ENCODE data around the gene TMEM120B.
"Not testable (repeated sequence)": the region's sequence is repeated elsewhere in the genome, so short reads cannot be mapped to it uniquely, and the experiment has no call there.

Gene TMEM120B

GRCh38 chr12:121786440-121786825 is 73.9 kb downstream of the TMEM120B start:
- Histone ChIP-seq H3K4me3 (no peak overlapping the region), H3K36me3 (peaks cover 5 to 17% (median 12%) of the 10 kb centered on the region in 11 experiments; a peak in 13 of 22 replicates), H3K4me2 (peak overlapping the region; percentile 26 to 100 (median 92); a peak in 18 of 22 replicates), H3K4me1 (peaks cover 70 to 91% (median 82%) of the 10 kb centered on the region in 10 experiments), H4K20me1 (peaks cover under 1 to 31% (median 12%) of the 10 kb centered on the region in 11 experiments; a peak in 17 of 22 replicates), H3K9ac (peak overlapping the region in 6 of 11 experiments; percentile 7 to 52 (median 38); a peak in 7 of 22 replicates), H3K27me3 (no peaks in the 10 kb centered on the region), H3K27ac (peak overlapping the region in 7 of 11 experiments; percentile 18 to 97 (median 47); a peak in 7 of 22 replicates), H3K9me3 (replicated peaks in 1 of 11) (no peaks in the 10 kb centered on the region)
- TF ChIP-seq Cebpa-rat (IDR thresholded peaks at IDR 0.05) = peak in 1 of 11 experiments; percentile 40; a peak in 1 of 22 replicates

GRCh38 chr12:121787063-121788025 is 74.8 kb downstream of the TMEM120B start:
- Histone ChIP-seq H3K36me3 (peaks cover 5 to 17% (median 12%) of the 10 kb centered on the region in 11 experiments; a peak in 13 of 22 replicates), H3K27ac (peak overlapping the region in 9 of 11 experiments; percentile 87 to 99 (median 93); a peak in 18 of 22 replicates), H3K9ac (peak overlapping the region in 9 of 11 experiments; percentile 57 to 92 (median 84); a peak in 11 of 22 replicates), H3K9me3 (replicated peaks in 1 of 11) (no peaks in the 10 kb centered on the region), H3K4me3 (no peak overlapping the region), H4K20me1 (peaks cover 0 to 30% (median 7%) of the 10 kb centered on the region in 11 experiments; a peak in 12 of 22 replicates), H3K4me2 (peak overlapping the region; percentile 82 to 100 (median 95)), H3K4me1 (peaks cover 70 to 91% (median 82%) of the 10 kb centered on the region in 10 experiments), H3K27me3 (no peaks in the 10 kb centered on the region)
- TF ChIP-seq Cebpa-rat (IDR thresholded peaks at IDR 0.05) = no peak

- Histone ChIP-seq H3K9ac (peak overlapping the region; percentile 57 to 92 (median 81); a peak in 19 of 22 replicates), H3K36me3 (peaks cover 5 to 17% (median 12%) of the 10 kb centered on the region in 11 experiments; a peak in 13 of 22 replicates), H3K4me3 (peak overlapping the region in 2 of 10 experiments; percentile 50 to 52; a peak in 3 of 20 replicates), H3K4me2 (peak overlapping the region; percentile 82 to 100 (median 95)), H3K9me3 (replicated peaks in 1 of 11) (no peaks in the 10 kb centered on the region), H4K20me1 (peaks cover 0 to 23% (median 0%) of the 10 kb centered on the region in 11 experiments; a peak in 7 of 22 replicates), H3K27ac (peak overlapping the region; percentile 86 to 99 (median 93); a peak in 21 of 22 replicates), H3K4me1 (peaks cover 70 to 88% (median 81%) of the 10 kb centered on the region in 10 experiments), H3K27me3 (no peaks in the 10 kb centered on the region)
- TF ChIP-seq Cebpa-rat (IDR thresholded peaks at IDR 0.05) = no peak
Observed at GRCh38 chr12:121788176-121788818, 75.7 kb downstream of the TMEM120B start.

GRCh38 chr12:121789233-121789781 is 76.8 kb downstream of the TMEM120B start:
- H3K4me2 ChIP-seq = peak overlapping the region; percentile 82 to 100 (median 95)
- H3K4me3 ChIP-seq = peak overlapping the region; percentile 14 to 60 (median 49); a peak in 19 of 20 replicates
- no peak for TF ChIP-seq Cebpa-rat (IDR thresholded peaks at IDR 0.05)
- H3K9me3 ChIP-seq (replicated peaks in 1 of 11) = no peaks in the 10 kb centered on the region
- H3K36me3 ChIP-seq = peaks cover 5 to 17% (median 12%) of the 10 kb centered on the region in 11 experiments; a peak in 13 of 22 replicates
- peaks cover 71 to 88% (median 81%) of the 10 kb centered on the region in 10 experiments for H3K4me1 ChIP-seq
- H3K27me3 ChIP-seq = no peaks in the 10 kb centered on the region
- H4K20me1 ChIP-seq = peaks cover 0 to 18% (median under 1%) of the 10 kb centered on the region in 11 experiments; a peak in 8 of 22 replicates
- H3K27ac ChIP-seq = peak overlapping the region; percentile 86 to 99 (median 93)
- peak overlapping the region; percentile 72 to 92 (median 81) for H3K9ac ChIP-seq

GRCh38 chr12:121789800-121790728 is 77.5 kb downstream of the TMEM120B start:
- Histone ChIP-seq H4K20me1 (peaks cover 4 to 20% (median 6%) of the 10 kb centered on the region in 11 experiments; a peak in 19 of 22 replicates), H3K36me3 (peaks cover under 1 to 15% (median 12%) of the 10 kb centered on the region in 11 experiments; a peak in 14 of 22 replicates)

GRCh38 chr12:121790785-121791184 is 78.2 kb downstream of the TMEM120B start:
- Histone ChIP-seq H3K9ac (peak overlapping the region; percentile 72 to 92 (median 81); a peak in 21 of 22 replicates), H3K4me2 (peak overlapping the region; percentile 82 to 100 (median 95)), H4K20me1 (peaks cover 11 to 28% (median 13%) of the 10 kb centered on the region in 11 experiments; a peak in 21 of 22 replicates), H3K27ac (peak overlapping the region; percentile 86 to 99 (median 93); a peak in 21 of 22 replicates), H3K4me1 (peaks cover 81 to 97% (median 87%) of the 10 kb centered on the region in 10 experiments), H3K4me3 (peak overlapping the region in 8 of 10 experiments; percentile 4 to 60 (median 42); a peak in 8 of 20 replicates), H3K36me3 (peaks cover 0 to 22% (median 13%) of the 10 kb centered on the region in 11 experiments; a peak in 14 of 22 replicates)
- H3K27me3 ChIP-seq; H3K9me3 ChIP-seq (replicated peaks in 1 of 11): not testable (repeated sequence)
- TF ChIP-seq Cebpa-rat (IDR thresholded peaks at IDR 0.05) = peak in 1 of 11 experiments; percentile 60; a peak in 1 of 22 replicates

More at GRCh38 chr12:121789800-121790728, 77.5 kb downstream of the TMEM120B start:
- H3K9me3 ChIP-seq (replicated peaks in 1 of 11) = no peaks in the 10 kb centered on the region
- H3K27me3 ChIP-seq = no peaks in the 10 kb centered on the region
- H3K9ac ChIP-seq = peak overlapping the region; percentile 72 to 92 (median 81)
- TF ChIP-seq Cebpa-rat (IDR thresholded peaks at IDR 0.05) = peak in 2 of 11 experiments; percentile 16 to 69; a peak in 3 of 22 replicates
- H3K4me3 ChIP-seq = peak overlapping the region; percentile 20 to 60 (median 49); a peak in 19 of 20 replicates
- H3K27ac ChIP-seq = peak overlapping the region; percentile 86 to 99 (median 93)
- peak overlapping the region; percentile 82 to 100 (median 95) for H3K4me2 ChIP-seq
- H3K4me1 ChIP-seq = peaks cover 79 to 92% (median 82%) of the 10 kb centered on the region in 10 experiments

Data from BLaER1 treated with 17β-estradiol and CSF1 and Interleukin-3, amounts not matched to agents 10 nM and 100 nM (cell line).